AG08395 (cell line): ENCODE data around the gene ZNF860.
A peak's percentile ranks its signal among the peaks of the same experiment; 100 is the strongest.
"Not testable (repeated sequence)": the region's sequence is repeated elsewhere in the genome, so short reads cannot be mapped to it uniquely, and the experiment has no call there.

Source experiments
- DNase-seq: peaks from one replicate; pipeline ENCODE4 v3.0.0; 2012; ENCODE audit warnings: mixed read lengths, low spot score

Gene ZNF860

GRCh38 chr3:31996195-31996594, 14.6 kb downstream of the ZNF860 start:
- no peak for DNase-seq

GRCh38 chr3:31997500-31997899, 15.9 kb downstream of the ZNF860 start:
- DNase-seq: no peak

GRCh38 chr3:31999907-32000439, 18.4 kb downstream of the ZNF860 start:
- no peak for DNase-seq

- DNase-seq: no peak
Observed at GRCh38 chr3:32000877-32001276, 19.3 kb downstream of the ZNF860 start.

GRCh38 chr3:32002561-32003368, 21.2 kb downstream of the ZNF860 start:
- no peak for DNase-seq

- DNase-seq: no peak
Observed at GRCh38 chr3:32003380-32003779, 21.8 kb downstream of the ZNF860 start.

- DNase-seq: no peak
Observed at GRCh38 chr3:32004113-32004765, 22.7 kb downstream of the ZNF860 start.

- no peak for DNase-seq
Observed at GRCh38 chr3:32009101-32009500, 27.6 kb downstream of the ZNF860 start.

GRCh38 chr3:32009957-32010356, 28.4 kb downstream of the ZNF860 start:
- DNase-seq: no peak

- not testable (repeated sequence) for DNase-seq
Observed at GRCh38 chr3:32010699-32011098, 29.1 kb downstream of the ZNF860 start.

- DNase-seq: not testable (repeated sequence)
Observed at GRCh38 chr3:32015638-32016037, 34.1 kb downstream of the ZNF860 start.

- no peak for DNase-seq
Observed at GRCh38 chr3:32017286-32017685, 35.7 kb downstream of the ZNF860 start.

- DNase-seq: peak; percentile 68
Observed at GRCh38 chr3:32018757-32019564, 37.4 kb downstream of the ZNF860 start.

- DNase-seq: no peak
Observed at GRCh38 chr3:32021155-32021554, 39.6 kb downstream of the ZNF860 start.

- DNase-seq: no peak
Observed at GRCh38 chr3:32021748-32022147, 40.2 kb downstream of the ZNF860 start.

GRCh38 chr3:32022947-32023346, 41.4 kb downstream of the ZNF860 start:
- DNase-seq: no peak

- DNase-seq: no peak
Observed at GRCh38 chr3:32026593-32026992, 45.0 kb downstream of the ZNF860 start.

GRCh38 chr3:32037932-32038267, 56.4 kb downstream of the ZNF860 start:
- no peak for DNase-seq

- DNase-seq: no peak
Observed at GRCh38 chr3:32041316-32041715, 59.8 kb downstream of the ZNF860 start.
